ENCODE measurements around the gene SYCN.

The SYCN gene

GRCh38 chr19:39207293-39207836 lies 3.3 kb upstream of the SYCN start:
- no peak for TF ChIP-seq CTCF (IDR thresholded peaks at IDR 0.05; ENCODE audit: control insufficient read depth, extremely low read depth, insufficient read depth)
- no peak overlapping the region for H3K4me3 ChIP-seq (ENCODE audit: low read depth, low read length)
- DNase-seq (ENCODE audit: low read depth): no peak

GRCh38 chr19:39206122-39206521 lies 2.1 kb upstream of the SYCN start:
- TF ChIP-seq CTCF (IDR thresholded peaks at IDR 0.05; ENCODE audit: control insufficient read depth, extremely low read depth, insufficient read depth): no peak
- H3K4me3 ChIP-seq (ENCODE audit: low read depth, low read length): no peak overlapping the region
- DNase-seq (ENCODE audit: low read depth): no peak

- DNase-seq (ENCODE audit: low read depth): no peak
- no peak for TF ChIP-seq CTCF (IDR thresholded peaks at IDR 0.05; ENCODE audit: control insufficient read depth, extremely low read depth, insufficient read depth)
Measured at GRCh38 chr19:39205449-39205764, 1.3 kb upstream of the SYCN start.

GRCh38 chr19:39202998-39203355 lies 1.1 kb downstream of the SYCN start:
- TF ChIP-seq CTCF (IDR thresholded peaks at IDR 0.05; ENCODE audit: control insufficient read depth, extremely low read depth, insufficient read depth): no peak
- DNase-seq (ENCODE audit: low read depth): no peak
- no peak overlapping the region for H3K4me3 ChIP-seq (ENCODE audit: low read depth, low read length)

More at GRCh38 chr19:39205449-39205764, 1.3 kb upstream of the SYCN start:
- H3K4me3 ChIP-seq (ENCODE audit: low read depth, low read length): no peak overlapping the region

GRCh38 chr19:39200803-39201115 lies 3.3 kb downstream of the SYCN start:
- TF ChIP-seq CTCF (IDR thresholded peaks at IDR 0.05; ENCODE audit: control insufficient read depth, extremely low read depth, insufficient read depth): no peak
- no peak overlapping the region for H3K4me3 ChIP-seq (ENCODE audit: low read depth, low read length)
- no peak for DNase-seq (ENCODE audit: low read depth)

GRCh38 chr19:39200066-39200802 lies 3.8 kb downstream of the SYCN start:
- H3K4me3 ChIP-seq (ENCODE audit: low read depth, low read length): no peak overlapping the region
- TF ChIP-seq CTCF (IDR thresholded peaks at IDR 0.05; ENCODE audit: control insufficient read depth, extremely low read depth, insufficient read depth): no peak
- no peak for DNase-seq (ENCODE audit: low read depth)

- no peak for TF ChIP-seq CTCF (IDR thresholded peaks at IDR 0.05; ENCODE audit: control insufficient read depth, extremely low read depth, insufficient read depth)
- no peak for DNase-seq (ENCODE audit: low read depth)
- no peak overlapping the region for H3K4me3 ChIP-seq (ENCODE audit: low read depth, low read length)
Measured at GRCh38 chr19:39199025-39199424, 5.0 kb downstream of the SYCN start.
